Measurements from ENCODE around the gene DNAAF9.

Gene DNAAF9

DNA sequence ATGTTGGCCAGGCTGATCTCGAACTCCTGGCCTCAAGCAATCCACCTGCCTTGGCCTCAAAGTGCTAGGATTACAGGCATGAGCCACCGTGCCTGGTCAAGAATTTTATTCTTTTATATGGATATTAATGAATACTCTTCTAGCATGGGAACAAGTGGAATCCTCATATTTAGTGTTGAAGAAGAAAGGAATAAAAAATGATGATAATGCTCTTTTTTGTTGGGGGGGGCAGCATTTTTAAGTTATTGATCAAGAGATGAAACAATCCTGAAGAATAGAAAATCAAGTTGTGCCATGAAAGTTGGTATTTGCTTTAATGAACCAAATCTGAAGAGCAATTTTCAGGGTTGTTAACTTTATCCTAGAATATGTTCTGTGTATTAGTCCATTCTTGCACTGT, 6.7 kb upstream of the DNAAF9 start:
- ChIA-PET POLR2A (no interaction called here), CTCF (no interaction called here)
- TF ChIP-seq, protein P1, sequence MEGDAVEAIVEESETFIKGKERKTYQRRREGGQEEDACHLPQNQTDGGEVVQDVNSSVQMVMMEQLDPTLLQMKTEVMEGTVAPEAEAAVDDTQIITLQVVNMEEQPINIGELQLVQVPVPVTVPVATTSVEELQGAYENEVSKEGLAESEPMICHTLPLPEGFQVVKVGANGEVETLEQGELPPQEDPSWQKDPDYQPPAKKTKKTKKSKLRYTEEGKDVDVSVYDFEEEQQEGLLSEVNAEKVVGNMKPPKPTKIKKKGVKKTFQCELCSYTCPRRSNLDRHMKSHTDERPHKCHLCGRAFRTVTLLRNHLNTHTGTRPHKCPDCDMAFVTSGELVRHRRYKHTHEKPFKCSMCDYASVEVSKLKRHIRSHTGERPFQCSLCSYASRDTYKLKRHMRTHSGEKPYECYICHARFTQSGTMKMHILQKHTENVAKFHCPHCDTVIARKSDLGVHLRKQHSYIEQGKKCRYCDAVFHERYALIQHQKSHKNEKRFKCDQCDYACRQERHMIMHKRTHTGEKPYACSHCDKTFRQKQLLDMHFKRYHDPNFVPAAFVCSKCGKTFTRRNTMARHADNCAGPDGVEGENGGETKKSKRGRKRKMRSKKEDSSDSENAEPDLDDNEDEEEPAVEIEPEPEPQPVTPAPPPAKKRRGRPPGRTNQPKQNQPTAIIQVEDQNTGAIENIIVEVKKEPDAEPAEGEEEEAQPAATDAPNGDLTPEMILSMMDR (IDR thresholded peaks at IDR 0.05; ENCODE audit: insufficient read depth, low read length, missing control alignments): no peak
- no peak for DNase-seq (ENCODE audit: low read depth, low spot score)
- no peak overlapping the region for H3K4me3 ChIP-seq (ENCODE audit: low read depth, low read length)

DNA sequence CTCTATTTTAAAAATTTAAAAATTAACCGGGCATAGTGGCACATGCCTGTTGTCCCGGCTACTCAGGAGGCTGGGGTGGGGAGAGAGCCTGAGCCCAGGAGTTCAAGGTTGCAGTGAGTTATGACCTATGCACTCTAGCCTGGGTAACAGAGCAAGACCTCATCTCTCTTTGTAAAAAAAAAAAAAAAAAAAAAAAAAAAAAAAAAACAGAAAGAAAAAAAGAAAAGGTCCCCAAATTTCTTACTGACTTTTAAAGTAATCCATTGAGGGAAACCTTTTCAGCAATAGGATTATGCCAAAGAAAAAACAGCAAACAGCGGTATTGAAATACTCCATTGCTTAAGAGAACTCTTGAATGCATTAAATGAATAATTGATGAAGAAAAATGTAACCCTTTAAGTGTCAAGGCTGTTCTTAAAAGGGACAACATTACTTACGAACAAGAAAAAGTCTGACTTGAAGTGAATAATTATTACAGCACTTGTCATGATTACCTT, 6.0 kb upstream of the DNAAF9 start:
- H3K4me3 ChIP-seq (ENCODE audit: low read depth, low read length): no peak overlapping the region
- TF ChIP-seq, protein P1 (IDR thresholded peaks at IDR 0.05; ENCODE audit: insufficient read depth, low read length, missing control alignments): no peak
- CTCF ChIA-PET: no interaction called here
- no peak for DNase-seq (ENCODE audit: low read depth, low spot score)
- POLR2A ChIA-PET: no interaction called here

DNA sequence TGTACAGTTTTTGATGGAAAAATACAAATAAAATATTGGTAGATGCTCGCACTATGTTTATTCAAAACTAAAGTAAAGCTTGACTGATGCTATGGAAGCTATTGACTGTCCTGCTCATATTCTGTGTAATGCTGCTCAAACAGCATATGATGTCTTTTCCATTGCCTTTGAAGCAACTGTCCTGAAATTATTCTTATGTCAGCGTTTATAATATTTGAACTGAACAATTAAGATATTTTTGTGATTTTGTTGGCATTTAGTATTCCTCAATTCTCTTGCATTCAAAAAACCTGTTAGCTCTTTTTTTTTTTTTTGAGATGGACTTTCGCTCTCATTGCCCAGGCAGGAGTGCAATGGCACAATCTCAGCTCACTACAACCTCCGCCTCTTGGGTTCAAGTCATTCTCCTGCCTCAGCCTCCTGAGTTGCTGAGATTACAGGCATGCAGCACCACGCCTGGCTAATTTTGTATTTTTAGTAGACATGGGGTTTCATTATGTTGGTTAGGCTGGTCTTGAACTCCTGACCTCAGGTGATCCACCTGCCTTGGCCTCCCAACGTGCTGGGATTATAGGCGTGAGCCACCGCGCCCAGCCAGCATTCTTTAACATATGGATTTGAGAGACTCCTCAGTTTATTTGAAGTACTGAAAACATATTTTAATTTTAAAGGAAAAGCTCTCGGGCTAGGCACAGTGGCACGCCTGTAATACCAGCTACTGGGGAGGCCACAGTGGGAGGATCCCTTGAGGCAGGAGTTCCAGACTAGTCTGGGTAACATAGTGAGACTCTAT, 5.3 kb upstream of the DNAAF9 start:
- TF ChIP-seq, protein P1 (IDR thresholded peaks at IDR 0.05; ENCODE audit: insufficient read depth, low read length, missing control alignments): no peak
- DNase-seq (ENCODE audit: low read depth, low spot score): no peak
- ChIA-PET CTCF (interaction anchor here (1.3 to 1.8 kb wide), 3 partner anchors 14 to 23 kb away, joined by 3 to 4 read pairs (median 3); no protein-coding TSS in a partner anchor), POLR2A (no interaction called here)
- no peak overlapping the region for H3K4me3 ChIP-seq (ENCODE audit: low read depth, low read length)

DNA sequence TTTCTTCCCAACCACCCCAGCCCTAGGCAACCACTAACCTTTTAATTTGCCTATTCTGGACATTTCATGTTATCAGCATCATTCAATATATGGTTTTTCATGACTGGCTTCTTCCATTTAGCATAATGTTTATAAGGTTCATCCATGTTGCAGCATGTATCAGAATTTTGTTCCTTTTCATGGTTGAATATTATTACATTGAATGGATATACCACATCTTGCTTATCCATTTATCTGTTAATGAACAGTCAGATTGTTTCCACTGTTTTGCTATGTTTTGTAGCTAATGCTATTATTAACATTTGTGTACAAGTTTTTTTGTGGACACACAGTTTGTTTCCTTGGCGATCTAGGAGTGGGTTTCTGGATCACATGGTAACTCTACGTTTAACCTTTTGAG, 3.0 kb upstream of the DNAAF9 start:
- no peak for DNase-seq (ENCODE audit: low read depth, low spot score)
- POLR2A ChIA-PET: no interaction called here
- TF ChIP-seq, protein P1 (IDR thresholded peaks at IDR 0.05; ENCODE audit: insufficient read depth, low read length, missing control alignments): no peak
- H3K4me3 ChIP-seq (ENCODE audit: low read depth, low read length): no peak overlapping the region
- CTCF ChIA-PET: no interaction called here

DNA sequence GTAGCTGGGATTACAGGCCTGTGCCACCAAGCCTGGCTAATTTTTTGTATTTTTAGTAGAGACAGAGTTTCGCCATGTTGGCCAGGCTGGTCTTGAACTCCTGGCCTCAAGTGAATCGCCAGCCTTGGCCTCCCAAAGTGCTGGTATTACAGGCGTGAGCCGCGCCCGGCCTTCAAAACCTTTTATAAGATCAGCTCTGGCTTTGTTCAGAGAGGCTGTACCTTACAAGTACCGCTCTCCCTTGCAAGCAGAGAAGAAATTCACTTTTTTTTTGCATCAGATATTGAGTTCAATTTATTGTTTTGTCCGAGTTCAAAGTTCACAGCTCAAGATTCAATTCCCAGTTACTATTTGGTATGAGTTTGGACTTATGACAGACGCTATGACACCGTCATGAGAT, 1.9 kb upstream of the DNAAF9 start:
- DNase-seq (ENCODE audit: low read depth, low spot score): no peak
- CTCF ChIA-PET: no interaction called here

More for the DNA sequence above, 1.9 kb upstream of the DNAAF9 start:
- H3K4me3 ChIP-seq (ENCODE audit: low read depth, low read length): no peak overlapping the region
- POLR2A ChIA-PET: interaction anchor here (0.5 kb wide), 1 partner anchor 29 kb away, joined by 3 read pairs; no protein-coding TSS in a partner anchor
- TF ChIP-seq, protein P1 (IDR thresholded peaks at IDR 0.05; ENCODE audit: insufficient read depth, low read length, missing control alignments): no peak

All from AG04449 (cell line).